ENCODE measurements around the gene PITRM1.

The PITRM1 gene

DNA sequence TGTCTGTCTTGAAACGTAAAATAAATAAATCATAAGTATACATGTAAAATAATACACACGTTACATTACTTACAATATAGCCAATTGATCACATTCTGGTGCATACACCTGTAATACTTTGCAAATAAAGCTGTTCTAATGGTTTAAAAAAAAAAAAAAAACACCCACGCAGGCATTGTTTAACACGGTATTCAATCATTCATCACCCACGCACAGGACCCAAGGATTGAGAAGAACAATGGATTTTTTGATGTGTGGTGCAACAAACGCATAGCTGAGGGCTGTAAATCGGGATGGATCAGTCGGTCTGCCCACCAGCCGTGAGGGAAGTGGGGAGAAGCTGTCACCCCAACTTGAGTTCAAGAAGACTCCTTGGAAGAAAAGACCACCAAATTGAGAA is 8.7 kb downstream of the PITRM1 start:
- TF ChIP-seq, protein P1, sequence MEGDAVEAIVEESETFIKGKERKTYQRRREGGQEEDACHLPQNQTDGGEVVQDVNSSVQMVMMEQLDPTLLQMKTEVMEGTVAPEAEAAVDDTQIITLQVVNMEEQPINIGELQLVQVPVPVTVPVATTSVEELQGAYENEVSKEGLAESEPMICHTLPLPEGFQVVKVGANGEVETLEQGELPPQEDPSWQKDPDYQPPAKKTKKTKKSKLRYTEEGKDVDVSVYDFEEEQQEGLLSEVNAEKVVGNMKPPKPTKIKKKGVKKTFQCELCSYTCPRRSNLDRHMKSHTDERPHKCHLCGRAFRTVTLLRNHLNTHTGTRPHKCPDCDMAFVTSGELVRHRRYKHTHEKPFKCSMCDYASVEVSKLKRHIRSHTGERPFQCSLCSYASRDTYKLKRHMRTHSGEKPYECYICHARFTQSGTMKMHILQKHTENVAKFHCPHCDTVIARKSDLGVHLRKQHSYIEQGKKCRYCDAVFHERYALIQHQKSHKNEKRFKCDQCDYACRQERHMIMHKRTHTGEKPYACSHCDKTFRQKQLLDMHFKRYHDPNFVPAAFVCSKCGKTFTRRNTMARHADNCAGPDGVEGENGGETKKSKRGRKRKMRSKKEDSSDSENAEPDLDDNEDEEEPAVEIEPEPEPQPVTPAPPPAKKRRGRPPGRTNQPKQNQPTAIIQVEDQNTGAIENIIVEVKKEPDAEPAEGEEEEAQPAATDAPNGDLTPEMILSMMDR (conservative IDR thresholded peaks at IDR 0.05): no peak
- no peak for TF ChIP-seq ZFX (IDR thresholded peaks at IDR 0.05)
- no peak overlapping the region for H3K27ac ChIP-seq

GRCh38 chr10:3162533-3162932 is 10.0 kb downstream of the PITRM1 start:
- H3K27ac ChIP-seq: no peak overlapping the region
- TF ChIP-seq, protein P1 (conservative IDR thresholded peaks at IDR 0.05): no peak; the same call in 1 of the 2 replicates
- TF ChIP-seq ZFX (IDR thresholded peaks at IDR 0.05): no peak

DNA sequence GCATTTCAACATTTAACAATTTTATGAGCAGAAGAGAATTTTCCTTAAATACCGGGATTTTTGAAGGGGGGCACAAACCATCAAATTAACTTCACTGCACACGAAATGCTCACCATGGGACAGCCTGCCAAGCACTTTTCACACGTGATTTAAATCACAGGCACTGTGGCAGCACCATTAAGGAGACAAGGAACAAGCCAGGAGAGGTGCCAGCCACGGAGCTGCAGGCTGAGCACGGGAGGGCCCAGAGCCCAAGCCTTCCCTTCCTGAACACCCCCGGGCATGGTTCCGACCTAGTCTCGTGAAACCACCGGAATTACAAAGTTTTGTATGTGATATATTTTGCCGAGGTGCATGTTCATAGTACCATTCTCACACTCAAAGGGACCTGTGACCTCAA is 13.4 kb downstream of the PITRM1 start:
- H3K27ac ChIP-seq: no peak overlapping the region
- TF ChIP-seq ZFX (IDR thresholded peaks at IDR 0.05): no peak
- TF ChIP-seq, protein P1 (conservative IDR thresholded peaks at IDR 0.05): no peak

DNA sequence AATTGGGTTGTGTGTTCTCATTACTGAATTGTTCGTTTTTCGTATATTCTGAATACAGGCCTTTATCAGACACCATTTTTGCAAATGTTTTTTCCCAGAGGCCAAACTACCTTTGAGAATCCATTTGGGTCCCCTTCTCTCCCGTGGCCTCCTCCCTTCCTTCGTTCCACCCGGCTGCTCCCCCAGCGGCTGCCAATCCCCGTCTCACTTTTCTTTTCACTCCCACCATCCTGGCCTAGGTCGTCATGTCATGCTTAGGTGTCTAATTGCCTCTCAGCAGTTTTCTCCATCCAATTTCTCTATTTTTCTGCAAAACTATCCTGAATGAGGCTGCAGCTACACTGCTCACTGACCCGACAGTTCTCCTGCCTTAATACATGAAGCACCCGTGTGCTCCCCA is 17.9 kb downstream of the PITRM1 start:
- no peak for TF ChIP-seq ZFX (IDR thresholded peaks at IDR 0.05)
- TF ChIP-seq, protein P1 (conservative IDR thresholded peaks at IDR 0.05): no peak
- no peak overlapping the region for H3K27ac ChIP-seq

DNA sequence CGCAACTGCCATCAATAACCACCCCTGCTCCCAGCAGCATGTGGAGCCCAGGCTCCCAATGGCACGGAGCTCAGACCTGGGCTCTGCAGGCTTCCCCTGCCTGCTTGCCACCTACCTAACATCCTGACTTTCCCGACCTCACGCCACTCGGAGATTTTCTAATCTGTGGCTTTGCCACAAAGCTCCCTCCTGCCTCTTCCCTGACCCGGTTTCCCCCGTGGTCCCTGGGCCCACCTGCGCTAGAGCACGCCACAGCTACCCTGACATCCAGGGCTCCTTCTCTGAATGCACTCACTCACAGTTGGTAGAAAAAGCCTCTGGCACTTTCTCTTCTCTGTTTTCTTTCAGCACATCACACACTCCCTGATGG is 20.0 kb downstream of the PITRM1 start:
- no peak for TF ChIP-seq ZFX (IDR thresholded peaks at IDR 0.05)
- TF ChIP-seq, protein P1 (conservative IDR thresholded peaks at IDR 0.05): no peak
- H3K27ac ChIP-seq: no peak overlapping the region

DNA sequence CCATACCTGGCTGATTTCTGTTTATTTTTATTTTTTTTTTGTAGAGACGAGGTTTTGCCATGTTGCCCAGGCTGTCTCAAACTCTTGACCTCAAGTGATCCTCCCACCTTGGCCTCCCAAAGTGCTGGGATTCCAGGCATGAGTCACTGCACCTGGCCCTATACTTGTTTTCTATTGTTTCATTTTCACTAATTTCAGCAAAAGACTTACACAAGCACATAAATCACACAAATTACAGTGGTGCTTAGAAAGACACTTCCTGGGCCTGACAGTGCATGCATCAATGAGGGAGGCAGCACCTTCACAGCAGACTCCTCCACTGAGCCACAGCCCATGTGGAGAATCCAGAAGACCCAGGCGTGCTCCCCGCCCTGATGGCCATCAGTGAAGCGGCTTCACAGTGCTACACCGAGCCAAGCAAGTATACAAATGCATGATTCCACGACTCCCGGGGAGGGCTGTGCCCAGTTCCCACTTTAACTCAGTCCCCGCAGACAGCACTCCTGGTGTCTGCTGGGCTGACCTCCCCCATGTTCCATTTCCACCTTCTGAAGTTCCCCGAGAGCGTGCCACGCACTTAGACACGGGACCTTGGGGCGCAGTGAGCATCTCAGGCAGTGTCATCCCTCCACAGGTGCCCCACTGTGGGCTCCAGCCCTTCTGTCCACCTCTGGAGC is 20.6 kb downstream of the PITRM1 start:
- TF ChIP-seq, protein P1 (conservative IDR thresholded peaks at IDR 0.05): no peak
- no peak for TF ChIP-seq ZFX (IDR thresholded peaks at IDR 0.05)
- no peak overlapping the region for H3K27ac ChIP-seq

DNA sequence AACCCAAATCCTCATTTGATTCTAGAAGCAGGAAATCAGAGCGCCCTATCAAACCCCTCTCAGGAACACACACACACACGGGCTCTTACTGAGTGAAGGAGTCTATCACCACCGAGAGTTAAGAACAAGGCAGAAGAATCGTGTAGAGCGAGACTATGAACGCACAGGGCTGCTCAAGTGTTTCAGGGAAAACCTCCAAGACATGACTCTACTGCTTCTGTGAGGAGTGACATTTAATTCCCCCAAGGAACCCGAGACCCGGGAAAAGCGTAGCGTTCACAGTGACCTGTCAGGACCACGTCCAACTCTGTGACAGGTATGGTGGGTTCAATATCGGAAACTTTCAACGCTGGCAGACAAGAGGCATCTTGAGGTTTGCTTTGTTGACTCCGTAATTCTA is 21.6 kb downstream of the PITRM1 start:
- TF ChIP-seq, protein P1 (conservative IDR thresholded peaks at IDR 0.05): no peak
- TF ChIP-seq ZFX (IDR thresholded peaks at IDR 0.05): no peak

More for the DNA sequence above, 21.6 kb downstream of the PITRM1 start:
- H3K27ac ChIP-seq: no peak overlapping the region
